Activated effector memory CD4-positive, alpha-beta T cell treated with Interleukin-2 at 50 U/mL for 16 hours (primary cell): ENCODE results near the gene FAM13C.
"Not testable (repeated sequence)": the region's sequence is repeated elsewhere in the genome, so short reads cannot be mapped to it uniquely, and the experiment has no call there.

Experiments
- DNase-seq: peaks from one replicate; pipeline ENCODE4 v3.0.0-alpha.2; 2020

The FAM13C gene

DNA sequence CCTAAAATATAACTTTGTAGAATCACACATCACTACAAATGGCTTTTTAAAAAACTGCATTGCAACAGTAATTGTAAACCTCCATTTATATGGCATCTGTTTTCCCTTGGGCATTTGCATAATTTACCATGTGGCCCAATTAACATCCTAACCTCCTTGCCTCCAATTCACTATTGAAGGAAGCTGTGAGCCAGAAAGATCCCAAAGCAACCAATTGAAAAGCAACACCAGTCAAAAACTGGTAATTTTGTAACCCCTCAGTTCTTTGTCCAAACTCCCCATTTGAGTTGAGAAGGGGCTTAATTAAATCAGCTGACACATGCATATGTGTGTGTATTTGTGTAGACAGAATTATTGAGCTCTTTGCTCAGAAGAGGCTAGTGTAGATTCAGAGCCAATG is 90.3 kb downstream of the FAM13C start:
- DNase-seq, result no peak

DNA sequence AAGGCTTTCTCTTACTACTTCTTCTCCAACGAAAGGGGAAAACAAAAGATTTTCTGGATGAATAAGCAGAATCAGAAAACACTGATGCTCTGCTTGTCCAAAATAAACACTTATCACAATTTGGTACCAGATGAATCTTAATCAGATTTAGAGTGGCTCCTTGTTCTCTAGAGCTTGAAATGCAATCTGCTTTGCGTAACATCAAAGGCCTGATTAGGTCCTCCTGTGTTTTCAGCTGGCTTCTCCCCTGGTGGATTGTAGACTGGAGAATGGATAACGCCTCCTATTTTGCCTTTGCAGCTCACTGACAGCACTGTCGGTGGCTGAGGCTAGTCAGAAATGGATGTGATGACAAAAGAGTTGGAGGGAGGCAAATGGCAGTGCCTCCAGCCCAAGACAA is 91.2 kb downstream of the FAM13C start:
- no peak for DNase-seq

DNA sequence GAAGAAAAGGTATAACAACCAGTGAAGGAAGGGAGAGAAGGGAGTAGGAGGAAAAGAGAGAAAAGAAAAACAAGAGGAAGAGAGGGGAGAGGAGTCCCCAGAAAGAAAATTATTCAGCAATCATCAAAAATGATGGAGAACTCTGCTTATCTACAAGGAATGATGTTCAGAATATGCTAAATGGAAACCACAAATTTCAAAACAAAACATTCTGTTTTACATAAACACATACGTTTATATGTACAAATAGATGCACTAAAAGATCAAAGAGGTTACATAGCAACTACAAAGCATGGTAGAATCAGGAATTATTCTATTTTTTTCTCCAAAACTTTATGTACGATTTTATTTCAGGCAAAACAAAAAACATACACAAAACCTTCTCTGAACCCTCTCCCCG is 91.9 kb downstream of the FAM13C start:
- no peak for DNase-seq

DNA sequence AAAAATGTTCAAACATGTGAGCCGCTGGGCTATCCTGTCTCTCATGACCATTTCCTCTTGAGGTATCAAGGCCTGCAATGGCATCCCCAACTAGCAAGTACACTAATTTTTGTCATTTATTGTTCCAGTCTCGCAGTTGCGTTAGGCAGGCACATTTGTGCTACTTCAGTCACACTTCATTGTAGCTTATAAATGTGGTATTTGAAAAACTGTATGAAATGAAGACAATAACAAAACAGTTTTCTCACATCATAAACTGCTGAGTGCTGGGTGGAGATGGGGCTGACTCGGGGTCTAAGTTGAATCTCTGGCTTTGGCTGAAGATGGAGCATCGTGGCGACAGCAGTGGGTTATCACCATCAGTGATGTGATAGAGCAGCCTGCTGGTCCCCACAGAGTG is 92.7 kb downstream of the FAM13C start:
- no peak for DNase-seq

DNA sequence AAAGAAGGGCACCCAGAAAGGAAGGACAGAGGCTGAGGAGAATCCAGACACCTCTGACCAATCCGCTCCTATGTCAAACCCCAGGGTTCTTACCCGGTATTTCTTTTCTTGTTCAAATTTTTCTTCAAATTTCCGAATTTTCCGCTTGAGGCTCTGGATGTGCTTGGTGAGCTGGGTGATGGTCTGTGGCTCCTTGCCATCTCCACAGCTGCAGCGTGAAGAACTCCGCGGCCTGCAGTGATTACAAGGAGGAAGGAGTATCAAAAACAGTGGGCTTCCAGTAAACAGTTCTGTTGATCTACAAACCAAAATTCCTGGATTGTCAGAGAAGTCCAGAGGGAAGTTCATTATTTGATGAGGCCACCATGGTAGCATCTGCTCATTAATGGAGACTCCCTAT is 93.9 kb downstream of the FAM13C start:
- DNase-seq, result no peak

DNA sequence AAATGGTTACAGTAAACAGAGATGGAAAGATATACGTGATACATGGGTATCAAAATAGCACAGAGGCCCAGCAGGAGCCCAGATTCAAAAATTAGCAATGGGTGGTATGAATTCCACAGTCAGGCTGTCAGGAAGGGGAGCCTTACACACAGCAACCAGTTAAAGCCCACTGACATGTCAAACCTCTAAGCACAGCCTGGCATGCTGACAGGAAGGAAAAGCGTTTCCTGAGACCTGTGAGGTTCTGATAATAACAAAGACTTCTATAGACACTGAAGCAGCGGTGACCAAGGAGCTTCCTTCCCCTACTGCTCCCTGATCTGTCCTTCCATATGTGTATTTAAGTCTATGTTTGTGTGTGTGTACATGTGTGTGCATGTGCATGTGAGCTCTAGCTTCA is 96.0 kb downstream of the FAM13C start:
- DNase-seq, result no peak

DNA sequence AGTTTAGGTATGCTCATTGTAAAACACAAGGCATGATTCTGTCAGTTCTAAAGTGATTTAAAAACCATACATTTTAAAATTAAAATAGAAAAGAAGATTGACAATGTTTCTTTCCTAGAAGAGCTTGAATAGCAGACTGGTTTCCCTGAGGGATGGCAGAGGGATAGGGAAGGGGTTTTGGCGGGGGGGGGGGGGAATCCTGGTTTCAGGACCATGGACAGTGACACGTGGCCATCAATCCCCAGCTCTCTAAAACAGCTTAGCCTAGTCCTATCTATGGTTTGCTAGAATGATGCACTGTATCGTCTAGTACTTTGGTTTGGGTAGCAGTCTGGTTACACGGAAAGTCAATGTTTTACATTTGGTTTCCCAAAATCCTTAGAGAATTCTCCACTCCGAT is 97.2 kb downstream of the FAM13C start:
- DNase-seq, result no peak

DNA sequence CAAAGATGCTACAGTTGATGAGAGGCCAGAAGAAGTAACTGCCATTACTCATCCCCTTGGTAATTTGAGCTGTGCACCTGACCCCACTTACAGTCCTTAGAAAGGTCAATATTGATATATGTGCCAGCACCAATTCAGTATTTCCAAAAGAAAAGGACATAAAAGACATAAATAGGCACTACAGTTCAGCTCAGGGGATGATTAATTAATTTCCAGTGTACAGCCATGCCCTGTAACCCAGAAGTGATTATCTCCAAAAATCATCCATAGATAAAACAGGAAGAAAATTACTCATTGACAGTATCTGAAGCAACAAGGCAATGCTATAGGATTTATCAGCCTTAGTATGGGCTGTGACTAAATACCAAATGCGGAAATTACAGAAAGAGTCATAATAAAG is 103.5 kb downstream of the FAM13C start:
- no peak for DNase-seq

DNA sequence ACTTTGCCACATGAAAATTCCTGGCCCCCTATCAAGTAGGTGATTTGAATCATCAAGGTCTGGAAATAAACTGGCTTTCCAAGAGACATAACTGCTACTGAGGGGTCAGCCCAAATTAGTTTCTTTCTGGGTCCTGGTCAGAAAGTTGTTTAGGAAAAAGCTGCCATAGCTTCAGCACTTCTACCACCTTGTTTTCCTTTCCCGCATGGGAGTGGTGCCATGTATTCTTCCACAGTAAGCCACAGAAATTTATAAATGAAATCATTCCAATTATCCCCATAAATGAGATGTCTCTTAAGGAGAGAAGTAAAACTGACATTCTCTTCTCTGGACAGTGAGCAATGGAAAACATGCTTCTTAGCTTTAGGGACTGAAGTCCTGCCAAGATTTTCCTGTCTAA is 105.1 kb downstream of the FAM13C start:
- no peak for DNase-seq

DNA sequence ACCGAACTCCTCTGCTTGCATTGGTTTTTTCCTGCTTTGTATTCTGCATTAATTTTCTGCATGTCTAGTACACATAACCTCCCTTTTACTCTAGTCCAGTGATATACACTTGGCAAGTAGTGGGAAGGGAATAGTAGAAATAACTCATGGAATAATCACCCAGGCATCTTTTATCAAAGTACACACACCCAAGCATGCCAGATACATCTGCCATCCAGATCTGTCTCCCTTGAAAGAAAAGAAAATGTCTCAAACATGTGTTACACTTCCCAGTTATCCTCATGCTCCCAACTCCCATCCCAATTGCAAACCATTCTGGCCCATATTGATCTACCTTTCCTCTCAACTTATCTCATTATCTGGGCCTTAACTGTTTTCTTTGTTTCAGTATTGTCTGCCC is 106.9 kb downstream of the FAM13C start:
- no peak for DNase-seq

DNA sequence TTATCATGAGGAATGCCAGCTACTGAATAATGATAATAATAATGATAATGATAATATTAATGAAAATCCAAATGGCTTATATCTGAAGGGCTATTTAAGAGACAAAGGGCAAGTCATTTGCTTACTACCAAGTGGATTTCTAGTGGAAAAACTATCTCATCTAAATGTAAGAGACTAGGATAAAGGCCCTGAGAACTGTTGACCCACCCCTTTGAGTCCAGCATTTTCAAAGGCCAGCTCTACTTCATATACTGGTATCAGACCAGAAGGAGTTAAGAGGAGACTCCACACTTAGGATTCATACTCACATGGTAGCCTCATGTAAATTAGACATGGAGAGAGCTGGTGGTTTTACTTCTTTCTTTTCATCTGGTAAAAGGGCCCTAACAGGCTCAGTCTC is 109.9 kb downstream of the FAM13C start:
- DNase-seq, result no peak

DNA sequence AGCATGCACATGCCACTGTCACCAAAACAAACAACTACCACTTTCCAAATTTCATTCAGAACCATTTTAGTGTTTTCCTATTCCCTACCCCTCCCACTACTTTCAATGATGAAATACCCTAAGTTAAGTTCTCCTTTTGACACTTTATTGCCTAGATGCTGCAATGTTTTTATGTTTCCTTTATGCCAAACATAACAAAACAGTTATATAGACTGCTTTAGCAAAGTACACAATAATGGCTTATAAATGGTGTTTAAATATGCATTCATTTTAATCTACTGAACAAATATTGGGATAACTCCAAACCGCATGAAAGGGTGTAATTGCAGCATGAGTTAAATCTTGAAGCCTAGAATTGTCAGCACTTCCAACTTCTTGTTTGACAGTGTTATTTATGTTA is 116.7 kb downstream of the FAM13C start:
- DNase-seq, result no peak

DNA sequence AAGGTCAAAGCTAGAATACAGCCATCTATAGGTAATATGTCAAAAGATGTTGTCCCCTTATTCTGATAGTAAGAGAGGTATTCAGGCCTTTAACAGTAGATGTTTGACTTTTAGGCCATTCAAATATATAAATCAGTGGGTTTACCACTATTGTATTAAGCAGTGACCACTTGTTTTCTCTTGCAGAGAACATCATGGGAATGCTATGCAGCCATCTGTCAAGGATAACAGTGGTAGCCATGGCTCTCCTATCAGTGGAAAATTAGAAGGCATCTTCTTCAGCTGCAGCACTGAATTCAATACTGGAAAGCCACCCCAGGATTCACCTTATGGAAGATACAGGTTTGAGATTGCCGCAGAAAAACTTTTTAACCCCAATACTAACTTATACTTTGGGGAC is 117.5 kb downstream of the FAM13C start:
- DNase-seq, result no peak

DNA sequence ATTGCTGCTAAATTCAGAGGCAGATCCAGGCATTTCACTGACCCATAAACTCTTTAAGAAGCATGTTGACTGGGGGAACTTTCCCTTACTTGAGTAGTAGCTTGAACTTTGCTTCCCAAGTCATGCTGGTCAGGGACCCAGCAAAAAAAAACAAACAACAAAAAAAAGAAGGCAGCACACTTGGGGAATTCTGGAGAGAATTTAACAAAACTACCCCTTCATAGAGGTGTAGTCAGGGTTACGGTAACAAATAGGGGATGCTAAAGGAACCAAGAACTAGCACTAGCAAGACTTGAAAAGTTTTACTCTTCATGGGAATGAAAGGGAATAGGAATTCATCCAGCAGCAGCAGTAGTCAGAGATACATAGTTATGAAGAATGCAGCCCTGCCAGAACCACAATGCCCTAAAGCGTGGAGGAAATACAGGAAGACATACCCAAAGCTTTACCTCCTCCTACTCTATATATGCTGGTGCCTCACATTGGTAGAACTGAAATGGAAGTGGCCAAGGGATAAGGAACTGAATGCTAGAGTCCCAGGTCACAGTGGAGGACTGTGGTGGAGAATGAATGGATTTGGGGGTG is 118.6 kb downstream of the FAM13C start:
- DNase-seq, result no peak

DNA sequence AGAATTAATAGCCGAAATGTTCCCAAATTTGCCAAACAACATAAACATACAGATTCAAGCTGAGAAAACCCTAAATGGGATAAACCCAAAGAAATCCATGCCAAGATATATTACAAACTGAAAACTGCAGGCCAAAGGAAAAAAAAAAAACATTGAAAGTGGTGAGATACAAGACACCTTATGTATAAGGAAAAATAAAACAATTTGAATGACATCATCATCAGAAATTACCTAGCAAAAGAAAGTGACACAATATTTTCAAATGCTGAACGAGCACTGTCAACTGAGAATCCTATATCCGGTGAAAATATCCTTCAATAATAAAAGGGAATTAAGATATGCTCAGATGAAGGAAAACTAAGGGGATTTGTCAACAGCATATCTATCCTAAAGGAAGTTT is 119.4 kb downstream of the FAM13C start:
- DNase-seq, result no peak

DNA sequence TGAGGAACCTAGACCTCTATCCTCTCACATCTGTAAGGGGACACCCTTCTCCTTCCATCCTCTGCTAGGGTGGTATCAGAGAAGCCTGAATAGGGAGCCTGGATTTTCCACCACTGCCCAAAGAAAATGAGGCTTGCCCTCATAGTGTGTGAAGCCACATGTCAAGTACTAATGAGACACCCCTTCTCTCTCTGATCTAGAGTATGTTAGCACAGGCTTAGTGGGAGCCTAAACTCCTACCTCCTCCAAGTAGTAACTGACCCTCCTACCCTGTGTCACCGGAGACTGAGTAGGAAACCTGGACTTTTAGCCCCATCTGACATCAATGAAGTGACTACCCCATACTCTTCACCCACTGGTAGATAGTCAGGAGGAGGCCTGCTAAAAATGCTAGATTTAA is 120.3 kb downstream of the FAM13C start:
- no peak for DNase-seq

DNA sequence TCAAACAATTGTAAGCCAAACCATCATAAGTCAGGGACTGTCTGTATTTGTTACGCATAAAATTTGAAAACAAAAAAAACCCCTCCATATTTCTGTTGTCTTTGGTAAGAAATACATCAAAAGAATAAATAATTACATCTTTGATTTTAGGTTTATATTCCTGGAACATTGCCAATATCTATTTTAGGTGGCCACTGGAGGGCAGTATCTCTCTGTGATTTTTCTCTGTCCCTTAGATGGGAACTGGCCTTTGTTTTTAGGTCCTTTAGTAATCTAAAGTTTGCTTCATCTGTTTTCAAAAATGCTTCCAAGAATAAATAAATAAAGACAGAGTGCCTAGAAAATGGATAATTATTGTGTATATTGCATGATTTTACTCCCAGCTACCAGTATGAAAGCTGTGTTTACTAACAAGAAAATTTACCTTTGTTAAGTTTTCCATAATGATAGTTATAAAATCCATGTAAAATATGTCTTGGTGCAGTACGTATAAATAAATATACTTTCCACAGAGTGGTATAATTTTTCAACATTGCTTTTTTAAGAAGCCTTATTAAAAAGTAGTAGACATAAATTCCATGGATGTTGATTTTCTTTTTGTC is 121.7 kb downstream of the FAM13C start:
- no peak for DNase-seq

DNA sequence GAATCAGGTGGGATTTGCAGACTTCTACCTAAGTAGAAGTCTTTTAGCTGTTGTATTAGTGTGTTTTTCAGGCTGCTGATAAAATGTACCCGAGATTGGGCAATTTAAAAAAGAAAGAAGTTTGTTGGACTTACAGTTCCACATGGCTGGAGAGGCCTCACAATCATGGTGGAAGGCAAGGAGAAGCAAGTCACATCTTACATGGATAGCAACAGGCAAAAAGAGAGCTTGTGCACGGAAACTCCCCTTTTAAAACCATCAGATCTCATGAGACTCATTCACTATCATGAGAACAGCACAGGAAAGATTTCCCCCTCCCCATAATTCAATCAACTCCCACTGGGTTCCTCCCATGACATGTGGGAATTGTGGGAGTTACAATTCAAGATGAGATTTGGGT is 123.2 kb downstream of the FAM13C start:
- not testable (repeated sequence) for DNase-seq

DNA sequence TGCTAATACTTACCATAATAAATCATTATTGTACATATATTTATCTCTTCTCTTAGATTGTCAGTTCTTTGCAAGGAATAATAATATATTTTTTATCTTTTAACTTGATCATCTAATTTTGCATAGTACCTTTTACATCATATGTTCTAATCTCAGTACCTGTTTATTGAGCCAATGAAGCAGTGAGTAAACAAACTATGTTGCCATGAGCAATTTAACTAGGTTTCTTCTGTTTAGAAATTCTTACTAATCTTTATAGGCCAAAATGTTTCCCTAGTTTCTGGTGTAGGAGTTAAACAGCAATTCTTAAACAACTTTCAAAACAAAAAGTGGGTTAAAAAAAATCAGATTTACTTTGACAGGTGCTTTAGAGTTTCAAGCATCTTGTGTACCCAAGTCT is 124.6 kb downstream of the FAM13C start:
- no peak for DNase-seq

DNA sequence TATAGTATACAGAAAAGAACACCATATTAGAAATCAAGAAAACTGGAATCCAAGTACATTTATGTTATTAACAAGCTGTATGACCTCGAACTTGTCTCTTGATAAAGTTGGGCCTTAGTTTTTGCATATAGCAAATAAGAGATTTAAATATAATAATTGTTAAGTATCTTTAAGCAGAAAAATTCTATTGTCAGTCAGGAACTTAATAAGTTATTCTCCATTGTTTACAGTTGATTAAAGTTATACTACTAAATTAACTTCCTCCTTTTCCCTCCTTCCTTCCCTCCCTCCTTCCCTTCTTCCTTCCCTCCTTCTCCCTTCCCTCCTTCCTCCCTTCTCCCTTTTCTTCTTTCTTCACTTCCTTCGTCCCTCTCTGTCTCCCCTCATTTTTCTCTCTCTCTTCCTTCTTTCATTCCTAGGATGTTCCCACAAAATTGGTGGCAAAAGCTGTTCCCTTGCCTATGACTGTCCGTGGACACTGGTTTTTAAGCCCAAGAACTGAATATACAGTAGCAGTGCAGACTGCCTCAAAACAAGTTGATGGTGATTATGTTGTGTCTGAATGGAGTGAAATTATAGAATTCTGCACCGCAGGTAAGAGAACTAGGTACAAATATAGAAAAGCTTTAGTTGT is 126.2 kb downstream of the FAM13C start:
- no peak for DNase-seq

DNA sequence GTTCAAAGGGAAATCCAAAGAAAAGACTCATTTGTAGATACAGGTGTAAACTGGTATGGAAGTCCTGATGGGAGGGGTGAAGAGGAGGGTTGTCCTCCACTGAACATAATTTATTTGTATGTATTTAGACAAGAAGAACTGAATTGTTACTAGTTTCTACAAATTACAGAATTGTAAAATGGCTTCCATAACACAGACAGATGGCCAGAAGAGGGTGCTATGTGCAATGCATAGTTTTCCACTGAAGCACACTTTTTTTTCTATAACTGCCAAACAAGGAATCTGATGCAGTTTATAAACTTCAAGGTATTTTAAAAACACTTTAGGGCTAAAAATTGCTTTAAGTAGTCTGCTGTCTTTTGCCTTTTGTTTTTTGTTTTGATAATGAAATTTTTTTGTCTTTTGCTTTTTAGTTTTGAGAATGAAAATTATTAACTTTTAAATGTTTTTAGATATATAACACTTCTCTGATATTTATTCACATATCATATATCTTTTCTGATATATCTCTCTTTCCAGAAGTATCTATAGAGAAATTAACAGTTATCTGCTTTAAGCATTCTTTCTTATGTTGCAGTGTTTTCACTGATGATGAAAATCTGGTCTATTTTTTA is 127.4 kb downstream of the FAM13C start:
- DNase-seq, result no peak

DNA sequence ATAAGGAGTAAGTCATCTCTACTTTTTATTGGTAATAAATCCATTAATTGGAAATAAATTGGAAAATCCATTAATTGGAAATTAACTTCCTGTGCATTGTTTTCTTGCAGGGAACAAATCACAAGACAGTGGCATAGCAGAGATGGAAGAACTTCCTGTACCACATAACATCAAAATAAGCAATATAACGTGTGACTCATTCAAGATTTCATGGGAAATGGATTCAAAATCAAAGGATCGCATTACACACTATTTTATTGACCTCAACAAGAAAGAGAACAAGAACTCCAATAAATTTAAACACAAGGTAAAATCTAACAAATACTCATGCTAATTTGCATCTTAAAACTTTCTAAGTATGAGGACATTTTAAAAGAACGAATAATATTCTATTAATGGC is 128.2 kb downstream of the FAM13C start:
- DNase-seq, result no peak

DNA sequence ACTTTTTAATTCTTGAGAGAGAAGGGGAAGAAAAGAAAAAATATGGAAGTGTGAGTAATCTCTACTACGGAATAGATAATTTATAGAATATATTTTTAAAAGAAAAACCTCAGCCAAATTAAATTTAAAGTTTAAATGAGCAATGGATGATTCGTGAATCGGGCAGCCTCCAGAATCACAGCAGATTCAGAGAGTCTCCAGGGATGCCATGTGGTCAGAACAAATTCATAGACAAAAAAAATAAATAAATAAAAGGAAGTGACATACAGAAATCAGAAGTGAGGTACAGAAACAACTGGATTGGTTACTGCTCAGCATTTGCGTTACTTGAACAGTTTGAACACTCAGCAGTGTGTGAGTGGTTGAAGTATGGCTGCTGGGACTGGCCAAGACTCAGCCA is 132.9 kb downstream of the FAM13C start:
- no peak for DNase-seq

DNA sequence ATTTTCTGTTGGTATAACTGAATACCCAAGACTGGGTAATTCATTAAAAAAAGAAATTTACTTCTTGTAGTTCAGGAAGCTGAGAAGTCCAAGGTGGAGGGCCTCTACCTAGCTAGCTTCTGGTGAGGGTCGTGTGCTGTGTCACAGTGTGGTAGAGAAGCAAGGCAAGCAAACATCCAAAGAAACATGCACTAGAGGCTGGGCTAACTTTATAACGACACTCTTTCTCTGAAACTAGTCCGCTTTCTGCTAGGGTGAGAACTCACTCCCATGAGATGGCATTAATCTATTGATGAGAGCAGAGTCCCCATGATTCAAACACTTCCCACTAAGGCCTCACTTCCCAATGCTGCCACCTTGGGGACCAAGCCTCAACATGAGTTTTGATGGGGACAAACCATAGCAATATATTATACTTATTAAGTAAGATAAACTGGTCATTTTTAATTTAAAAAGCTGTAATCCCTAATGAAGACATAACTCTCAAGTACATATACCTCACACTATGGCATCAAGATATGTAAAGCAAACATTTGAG is 135.1 kb downstream of the FAM13C start:
- DNase-seq, result no peak
